ENCODE measurements around the gene LILRB5.
"Not testable (repeated sequence)": the region's sequence is repeated elsewhere in the genome, so short reads cannot be mapped to it uniquely, and the experiment has no call there.

The LILRB5 gene

GRCh38 chr19:54209811-54210494 lies 47.1 kb downstream of the LILRB5 start:
- peak; percentile 71 to 92 (median 91) for DNase-seq

- DNase-seq = no peak
These were observed 47.8 kb downstream of the LILRB5 start for GRCh38 chr19:54209058-54209810.

- DNase-seq = no peak
These were observed 48.4 kb downstream of the LILRB5 start for GRCh38 chr19:54208784-54209057.

GRCh38 chr19:54207983-54208783 lies 48.9 kb downstream of the LILRB5 start:
- DNase-seq = no peak

GRCh38 chr19:54207676-54207982 lies 49.4 kb downstream of the LILRB5 start:
- DNase-seq = no peak

GRCh38 chr19:54207193-54207592 lies 49.9 kb downstream of the LILRB5 start:
- not testable (repeated sequence) for DNase-seq

GRCh38 chr19:54206831-54207177 lies 50.3 kb downstream of the LILRB5 start:
- DNase-seq = no peak

GRCh38 chr19:54206030-54206830 lies 50.8 kb downstream of the LILRB5 start:
- no peak for DNase-seq

- no peak for DNase-seq
These were observed 52.2 kb downstream of the LILRB5 start for GRCh38 chr19:54204767-54205468.

- no peak for DNase-seq
These were observed 53.9 kb downstream of the LILRB5 start for GRCh38 chr19:54203151-54203611.

- DNase-seq = no peak
These were observed 55.1 kb downstream of the LILRB5 start for GRCh38 chr19:54201980-54202379.

GRCh38 chr19:54201172-54201701 lies 55.8 kb downstream of the LILRB5 start:
- no peak for DNase-seq
